ENCODE results near the gene NEDD4L.

The NEDD4L gene

GRCh38 chr18:58228762-58229161 is 184.7 kb downstream of the NEDD4L start:
- Histone ChIP-seq H3K4me3 (ENCODE audit: low read length) (no peak overlapping the region), H3K27ac (ENCODE audit: low read depth, low read length) (no peak overlapping the region; the same call in 1 of the 2 replicates), H3K9me3 (ENCODE audit: insufficient read depth, low read depth, low read length) (no peaks in the 10 kb centered on the region), H3K9ac (ENCODE audit: low read depth, low read length) (no peak overlapping the region), H3K4me1 (ENCODE audit: insufficient read depth, low read length) (peaks cover 70% of the 10 kb centered on the region), H3K27me3 (ENCODE audit: insufficient read depth, low read length) (no peaks in the 10 kb centered on the region), H3K36me3 (ENCODE audit: insufficient read depth, low read length) (no peaks in the 10 kb centered on the region)
- 19% methylated on average over 6 of the region's 7 CpGs for WGBS

- Histone ChIP-seq H3K36me3 (ENCODE audit: insufficient read depth, low read length) (no peaks in the 10 kb centered on the region), H3K27ac (ENCODE audit: low read depth, low read length) (no peak overlapping the region), H3K9ac (ENCODE audit: low read depth, low read length) (no peak overlapping the region), H3K4me1 (ENCODE audit: insufficient read depth, low read length) (peaks cover 66% of the 10 kb centered on the region), H3K4me3 (ENCODE audit: low read length) (no peak overlapping the region), H3K9me3 (ENCODE audit: insufficient read depth, low read depth, low read length) (no peaks in the 10 kb centered on the region), H3K27me3 (ENCODE audit: insufficient read depth, low read length) (no peaks in the 10 kb centered on the region)
- WGBS, result 78% methylated on average over 4 of the region's 5 CpGs
These were observed 185.1 kb downstream of the NEDD4L start for GRCh38 chr18:58229162-58229561.

GRCh38 chr18:58230438-58231179 is 186.6 kb downstream of the NEDD4L start:
- 79% methylated on average over 8 of the region's 8 CpGs for WGBS
- Histone ChIP-seq H3K4me3 (ENCODE audit: low read length) (no peak overlapping the region), H3K4me1 (ENCODE audit: insufficient read depth, low read length) (peaks cover 56% of the 10 kb centered on the region), H3K36me3 (ENCODE audit: insufficient read depth, low read length) (no peaks in the 10 kb centered on the region), H3K27ac (ENCODE audit: low read depth, low read length) (no peak overlapping the region), H3K9ac (ENCODE audit: low read depth, low read length) (no peak overlapping the region), H3K27me3 (ENCODE audit: insufficient read depth, low read length) (no peaks in the 10 kb centered on the region), H3K9me3 (ENCODE audit: insufficient read depth, low read depth, low read length) (no peaks in the 10 kb centered on the region)

- Histone ChIP-seq H3K4me1 (ENCODE audit: insufficient read depth, low read length) (peaks cover 43% of the 10 kb centered on the region), H3K9me3 (ENCODE audit: insufficient read depth, low read depth, low read length) (no peaks in the 10 kb centered on the region), H3K27me3 (ENCODE audit: insufficient read depth, low read length) (no peaks in the 10 kb centered on the region), H3K9ac (ENCODE audit: low read depth, low read length) (no peak overlapping the region), H3K4me3 (ENCODE audit: low read length) (no peak overlapping the region), H3K36me3 (ENCODE audit: insufficient read depth, low read length) (no peaks in the 10 kb centered on the region), H3K27ac (ENCODE audit: low read depth, low read length) (no peak overlapping the region)
- 75% methylated on average over 2 of the region's 2 CpGs for WGBS
These were observed 187.9 kb downstream of the NEDD4L start for GRCh38 chr18:58231930-58232329.

GRCh38 chr18:58232668-58233067 is 188.6 kb downstream of the NEDD4L start:
- H3K27ac ChIP-seq (ENCODE audit: low read depth, low read length), result no peak overlapping the region
- H3K4me1 ChIP-seq (ENCODE audit: insufficient read depth, low read length), result peaks cover 38% of the 10 kb centered on the region
- 87% methylated on average over 4 of the region's 5 CpGs for WGBS

GRCh38 chr18:58234359-58234741 is 190.3 kb downstream of the NEDD4L start:
- no peak overlapping the region for H3K4me3 ChIP-seq (ENCODE audit: low read length)
- WGBS, result 94% methylated on average over 2 of the region's 2 CpGs
- peaks cover 21% of the 10 kb centered on the region for H3K4me1 ChIP-seq (ENCODE audit: insufficient read depth, low read length)
- H3K36me3 ChIP-seq (ENCODE audit: insufficient read depth, low read length), result no peaks in the 10 kb centered on the region
- H3K9ac ChIP-seq (ENCODE audit: low read depth, low read length), result no peak overlapping the region
- no peak overlapping the region for H3K27ac ChIP-seq (ENCODE audit: low read depth, low read length)
- no peaks in the 10 kb centered on the region for H3K9me3 ChIP-seq (ENCODE audit: insufficient read depth, low read depth, low read length)
- no peaks in the 10 kb centered on the region for H3K27me3 ChIP-seq (ENCODE audit: insufficient read depth, low read length)

More at GRCh38 chr18:58232668-58233067, 188.6 kb downstream of the NEDD4L start:
- Histone ChIP-seq H3K4me3 (ENCODE audit: low read length) (no peak overlapping the region), H3K27me3 (ENCODE audit: insufficient read depth, low read length) (no peaks in the 10 kb centered on the region), H3K9me3 (ENCODE audit: insufficient read depth, low read depth, low read length) (no peaks in the 10 kb centered on the region), H3K9ac (ENCODE audit: low read depth, low read length) (no peak overlapping the region), H3K36me3 (ENCODE audit: insufficient read depth, low read length) (no peaks in the 10 kb centered on the region)

GRCh38 chr18:58235001-58235436 is 191.0 kb downstream of the NEDD4L start:
- WGBS, result 84% methylated on average over 9 of the region's 9 CpGs

GRCh38 chr18:58239879-58240278 is 195.9 kb downstream of the NEDD4L start:
- H3K27ac ChIP-seq (ENCODE audit: low read depth, low read length), result no peak overlapping the region
- H3K36me3 ChIP-seq (ENCODE audit: insufficient read depth, low read length), result no peaks in the 10 kb centered on the region
- WGBS, result 78% methylated on average over 1 of the region's 1 CpG
- peaks cover 8% of the 10 kb centered on the region for H3K4me1 ChIP-seq (ENCODE audit: insufficient read depth, low read length)
- no peaks in the 10 kb centered on the region for H3K9me3 ChIP-seq (ENCODE audit: insufficient read depth, low read depth, low read length)
- no peaks in the 10 kb centered on the region for H3K27me3 ChIP-seq (ENCODE audit: insufficient read depth, low read length)
- no peak overlapping the region for H3K9ac ChIP-seq (ENCODE audit: low read depth, low read length)
- no peak overlapping the region for H3K4me3 ChIP-seq (ENCODE audit: low read length)

More at GRCh38 chr18:58235001-58235436, 191.0 kb downstream of the NEDD4L start:
- no peaks in the 10 kb centered on the region for H3K9me3 ChIP-seq (ENCODE audit: insufficient read depth, low read depth, low read length)
- no peak overlapping the region for H3K9ac ChIP-seq (ENCODE audit: low read depth, low read length)
- no peaks in the 10 kb centered on the region for H3K27me3 ChIP-seq (ENCODE audit: insufficient read depth, low read length)
- no peak overlapping the region for H3K4me3 ChIP-seq (ENCODE audit: low read length)
- H3K36me3 ChIP-seq (ENCODE audit: insufficient read depth, low read length), result no peaks in the 10 kb centered on the region
- H3K4me1 ChIP-seq (ENCODE audit: insufficient read depth, low read length), result peaks cover 18% of the 10 kb centered on the region
- H3K27ac ChIP-seq (ENCODE audit: low read depth, low read length), result no peak overlapping the region

- Histone ChIP-seq H3K36me3 (ENCODE audit: insufficient read depth, low read length) (no peaks in the 10 kb centered on the region), H3K27ac (ENCODE audit: low read depth, low read length) (no peak overlapping the region), H3K27me3 (ENCODE audit: insufficient read depth, low read length) (no peaks in the 10 kb centered on the region), H3K4me3 (ENCODE audit: low read length) (no peak overlapping the region), H3K9ac (ENCODE audit: low read depth, low read length) (no peak overlapping the region), H3K9me3 (ENCODE audit: insufficient read depth, low read depth, low read length) (no peaks in the 10 kb centered on the region), H3K4me1 (ENCODE audit: insufficient read depth, low read length) (peaks cover 5% of the 10 kb centered on the region; the same call in 1 of the 2 replicates)
- WGBS, result 93% methylated on average over 6 of the region's 6 CpGs
These were observed 197.1 kb downstream of the NEDD4L start for GRCh38 chr18:58241026-58241679.

- WGBS, result 88% methylated on average over 6 of the region's 6 CpGs
- H3K27ac ChIP-seq (ENCODE audit: low read depth, low read length), result no peak overlapping the region
- peaks cover 5% of the 10 kb centered on the region for H3K4me1 ChIP-seq (ENCODE audit: insufficient read depth, low read length)
- no peaks in the 10 kb centered on the region for H3K27me3 ChIP-seq (ENCODE audit: insufficient read depth, low read length)
- no peaks in the 10 kb centered on the region for H3K9me3 ChIP-seq (ENCODE audit: insufficient read depth, low read depth, low read length)
- no peak overlapping the region for H3K4me3 ChIP-seq (ENCODE audit: low read length)
- H3K9ac ChIP-seq (ENCODE audit: low read depth, low read length), result no peak overlapping the region
- H3K36me3 ChIP-seq (ENCODE audit: insufficient read depth, low read length), result no peaks in the 10 kb centered on the region
These were observed 197.9 kb downstream of the NEDD4L start for GRCh38 chr18:58241877-58242276.

GRCh38 chr18:58242435-58242834 is 198.4 kb downstream of the NEDD4L start:
- Histone ChIP-seq H3K9ac (ENCODE audit: low read depth, low read length) (no peak overlapping the region), H3K27ac (ENCODE audit: low read depth, low read length) (no peak overlapping the region), H3K9me3 (ENCODE audit: insufficient read depth, low read depth, low read length) (no peaks in the 10 kb centered on the region), H3K4me3 (ENCODE audit: low read length) (no peak overlapping the region), H3K27me3 (ENCODE audit: insufficient read depth, low read length) (no peaks in the 10 kb centered on the region), H3K36me3 (ENCODE audit: insufficient read depth, low read length) (no peaks in the 10 kb centered on the region), H3K4me1 (ENCODE audit: insufficient read depth, low read length) (peaks cover 8% of the 10 kb centered on the region)
- 93% methylated on average over 12 of the region's 12 CpGs for whole genome bisulfite sequencing
